GM12801 (cell line): ENCODE results near the gene DPP10.

Source experiments
- TF ChIP-seq, protein P1 (sequence below): IDR thresholded peaks from one replicate; pipeline ENCODE4 v1.5.1; 2011; ENCODE audit warnings: control low read depth; ENCODE audit not compliant: insufficient read length; ENCODE audit errors: extremely low read depth

The DPP10 gene

DNA sequence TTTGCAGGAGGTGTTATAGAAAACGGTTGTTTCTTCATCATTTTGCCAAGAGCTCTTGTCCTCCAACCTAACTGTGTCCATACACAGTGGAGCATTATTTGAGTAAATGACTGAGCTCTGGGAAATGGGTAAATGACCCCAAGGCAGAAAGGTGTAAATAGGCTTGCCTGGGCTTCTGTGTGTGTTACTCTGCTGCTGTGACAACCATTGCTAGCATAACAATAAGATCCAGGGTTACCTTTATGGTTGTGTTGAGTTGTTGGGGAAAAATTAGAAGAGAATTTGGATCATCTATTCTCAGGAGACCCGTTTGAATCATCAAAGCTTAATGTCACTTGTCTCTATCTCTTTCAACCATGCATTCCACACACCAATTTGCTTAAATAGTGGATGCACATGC, 672.7 kb downstream of the DPP10 start:
- TF ChIP-seq, protein P1, sequence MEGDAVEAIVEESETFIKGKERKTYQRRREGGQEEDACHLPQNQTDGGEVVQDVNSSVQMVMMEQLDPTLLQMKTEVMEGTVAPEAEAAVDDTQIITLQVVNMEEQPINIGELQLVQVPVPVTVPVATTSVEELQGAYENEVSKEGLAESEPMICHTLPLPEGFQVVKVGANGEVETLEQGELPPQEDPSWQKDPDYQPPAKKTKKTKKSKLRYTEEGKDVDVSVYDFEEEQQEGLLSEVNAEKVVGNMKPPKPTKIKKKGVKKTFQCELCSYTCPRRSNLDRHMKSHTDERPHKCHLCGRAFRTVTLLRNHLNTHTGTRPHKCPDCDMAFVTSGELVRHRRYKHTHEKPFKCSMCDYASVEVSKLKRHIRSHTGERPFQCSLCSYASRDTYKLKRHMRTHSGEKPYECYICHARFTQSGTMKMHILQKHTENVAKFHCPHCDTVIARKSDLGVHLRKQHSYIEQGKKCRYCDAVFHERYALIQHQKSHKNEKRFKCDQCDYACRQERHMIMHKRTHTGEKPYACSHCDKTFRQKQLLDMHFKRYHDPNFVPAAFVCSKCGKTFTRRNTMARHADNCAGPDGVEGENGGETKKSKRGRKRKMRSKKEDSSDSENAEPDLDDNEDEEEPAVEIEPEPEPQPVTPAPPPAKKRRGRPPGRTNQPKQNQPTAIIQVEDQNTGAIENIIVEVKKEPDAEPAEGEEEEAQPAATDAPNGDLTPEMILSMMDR = no peak

DNA sequence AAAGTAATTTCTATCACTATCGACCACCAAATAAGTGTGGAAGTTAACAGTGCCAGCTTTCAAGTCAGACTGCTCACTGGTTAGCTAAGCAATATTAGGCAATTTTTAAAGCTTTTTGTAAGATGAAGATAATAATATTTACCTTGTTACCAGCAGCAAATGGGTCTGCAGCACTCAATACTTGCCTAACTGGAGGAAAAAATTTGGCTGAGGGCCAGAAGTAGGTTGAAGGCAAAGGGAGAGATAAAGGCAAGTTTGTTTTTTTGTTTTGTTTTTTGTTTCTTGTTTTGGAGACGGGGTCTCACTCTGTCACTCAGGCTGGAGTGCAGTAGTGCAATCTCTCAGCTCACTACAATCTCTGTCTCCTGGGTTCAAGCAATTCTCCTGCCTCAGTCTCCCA, 675.9 kb downstream of the DPP10 start:
- TF ChIP-seq, protein P1 = no peak

DNA sequence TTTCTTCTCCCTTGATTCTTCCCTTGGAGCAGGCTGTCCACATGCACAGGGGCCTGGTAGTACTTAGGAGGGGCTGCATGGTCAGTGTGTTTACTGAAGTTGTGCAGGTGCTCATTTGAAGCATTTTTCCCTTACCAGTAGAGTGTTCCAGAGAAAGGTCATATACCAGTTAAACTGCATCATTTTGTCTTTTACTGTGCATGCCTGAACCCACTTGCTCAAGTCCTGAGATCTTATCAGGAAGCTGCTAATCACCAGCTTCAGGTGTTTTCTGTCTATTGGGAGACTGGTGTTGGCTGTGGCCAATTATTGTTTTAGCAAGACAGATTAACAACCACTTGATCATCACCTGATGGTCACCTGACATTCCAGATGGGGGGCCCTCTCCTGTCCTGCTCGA, 676.6 kb downstream of the DPP10 start:
- TF ChIP-seq, protein P1 = no peak

DNA sequence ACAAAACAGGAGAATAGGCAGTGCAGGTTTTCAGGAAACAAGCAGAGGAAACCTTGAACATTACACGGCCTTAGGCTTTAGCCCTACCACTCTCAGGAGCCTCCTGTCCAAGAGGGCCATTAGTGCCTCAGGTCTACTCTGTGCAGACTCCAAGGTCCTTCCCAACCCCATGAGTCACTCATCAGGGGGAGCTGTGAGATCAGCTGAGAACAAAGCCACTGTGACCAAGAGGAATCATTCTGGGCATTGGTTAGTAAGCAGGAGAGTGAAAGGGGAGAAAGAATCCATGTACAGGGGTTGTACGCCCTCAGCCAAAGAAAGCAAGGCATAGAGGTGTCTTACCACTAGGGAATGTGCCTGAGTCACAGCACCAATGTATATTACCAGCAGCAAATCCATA, 680.3 kb downstream of the DPP10 start:
- TF ChIP-seq, protein P1 = no peak

DNA sequence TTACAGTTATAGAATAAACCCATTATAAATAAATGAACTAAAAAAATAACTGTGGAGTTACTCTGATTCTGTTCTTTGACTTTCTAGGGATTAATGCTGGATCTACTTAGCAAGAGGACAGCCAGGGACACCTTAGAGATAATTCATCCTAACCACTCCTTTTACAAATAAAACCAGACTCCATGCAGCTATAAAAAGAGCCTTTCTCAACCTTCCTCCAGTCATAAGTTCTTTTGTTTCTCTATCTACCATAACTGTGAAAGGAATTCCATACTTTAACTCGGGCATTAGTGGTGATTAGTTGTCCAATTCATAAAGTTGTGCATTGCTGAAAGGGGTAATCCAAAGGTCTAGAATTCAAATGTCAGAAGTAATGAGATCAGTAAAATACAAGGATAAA, 682.4 kb downstream of the DPP10 start:
- TF ChIP-seq, protein P1 = no peak

DNA sequence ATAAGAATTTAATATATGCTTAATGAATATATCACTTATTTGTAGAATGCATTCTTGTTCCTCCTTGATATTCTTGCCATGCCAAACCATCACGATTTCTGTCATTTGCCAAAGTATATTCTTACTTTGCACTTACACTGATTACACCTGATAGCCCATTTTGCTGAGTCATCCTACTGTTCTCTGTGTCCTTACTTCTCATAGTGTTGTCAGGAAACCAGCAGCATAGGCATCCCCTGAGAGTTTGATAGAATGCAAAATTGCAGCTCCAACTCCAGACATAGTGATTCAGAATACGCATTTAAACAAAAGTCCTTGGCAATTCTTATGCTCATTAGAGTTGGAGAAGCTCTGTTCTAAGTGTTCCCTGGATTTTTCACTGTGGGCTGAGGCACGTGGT, 687.1 kb downstream of the DPP10 start:
- TF ChIP-seq, protein P1 = no peak

DNA sequence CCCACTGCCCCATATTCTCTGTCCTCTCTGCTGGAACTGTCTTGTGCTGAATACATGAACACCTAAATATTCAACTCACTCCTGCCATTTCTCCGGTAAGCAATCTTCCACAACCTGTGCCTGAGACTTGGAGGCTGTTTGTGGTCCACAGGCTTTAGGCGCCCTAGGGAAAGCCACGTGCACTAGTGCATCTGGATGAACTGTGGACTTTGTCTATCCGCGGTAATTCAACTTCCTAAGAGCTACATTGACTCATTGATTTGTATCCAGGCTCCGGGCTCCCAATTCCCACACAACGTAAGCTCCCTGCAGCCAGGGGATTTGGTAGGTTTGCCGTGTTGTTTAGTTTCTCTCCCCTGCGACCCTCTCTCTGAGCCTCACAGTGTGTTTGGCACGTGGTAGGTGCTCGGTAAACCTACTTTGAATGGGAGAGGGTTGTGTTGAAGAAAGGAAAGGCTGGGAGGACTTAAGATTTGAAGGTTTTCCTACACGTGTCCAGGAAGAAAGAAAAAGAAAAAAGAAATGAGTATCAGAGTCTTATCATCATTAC, 718.2 kb downstream of the DPP10 start:
- TF ChIP-seq, protein P1 = no peak
